NB4 (cell line): ENCODE data around the gene KIF3A.

Experiments used
- CTCF ChIP-seq: IDR thresholded peaks from one replicate; pipeline ENCODE4 v1.5.1; 2012; ENCODE audit warnings: low read depth, low read length
- POLR2A ChIP-seq: IDR thresholded peaks from 2 replicates; pipeline ENCODE4 v1.6.1; 2011; ENCODE audit warnings: mild to moderate bottlenecking; ENCODE audit not compliant: insufficient read length; ENCODE audit errors: extremely low read depth

DNA sequence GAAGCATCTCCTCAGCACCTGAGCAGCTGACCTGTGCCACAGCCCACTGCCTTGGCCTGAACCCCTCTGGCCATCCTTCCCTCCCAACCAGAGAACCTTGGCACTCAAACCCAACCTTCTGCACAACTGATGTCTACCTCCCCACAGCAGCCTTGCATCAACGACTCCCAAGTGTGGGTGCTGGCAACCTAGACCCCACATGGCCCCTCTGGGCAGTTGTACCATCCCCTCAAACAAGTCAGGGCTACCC is 29.4 kb upstream of the KIF3A start:
- TF ChIP-seq CTCF (no peak), POLR2A (no peak)
